HCT116 (cell line): Measurements from ENCODE around the gene ALPP. TPM values are rescaled to one million over a fixed set of nuclear protein-coding genes. Genes with fewer than 3 reads are reported as not detected.

ENCODE experiments used
- ATAC-seq: fragments of 200-7000 bp; cut with Tn5 transposase; 2 replicates; pipeline ENCODE4 v1.9.1; 2020; ENCODE audit warnings: mild to moderate bottlenecking, moderate library complexity
- BruUV-seq: library from RNA; stranded (reverse); fragments of 400-500 nt; replicated peaks from 2 replicates; lab custom pipeline; 2021; lab: Mats Ljungman, UMichigan
- CTCF ChIA-PET: fragments of 300-600 bp; sonication (Branson Sonifier 250); formaldehyde crosslinking; loops from one replicate; lab custom pipeline; 2021; ENCODE audit warnings: antibody characterized with exemption; lab: Charles Lee
- POLR2A ChIA-PET: fragments of 300-600, 350-600 bp; sonication (Branson Sonifier 250); formaldehyde crosslinking; loops from one replicate; lab custom pipeline; 2021; ENCODE audit warnings: antibody characterized with exemption; lab: Charles Lee
- RAD21 ChIA-PET, 2 experiments: fragments of 300-600 bp; sonication (Branson Sonifier 250); formaldehyde crosslinking; loops; one replicate each; lab custom pipeline; 2023; ENCODE audit warnings: low total read pairs in 2 of 2; ENCODE audit not compliant: uncharacterized antibody in 2 of 2, unreplicated experiment in 2 of 2, low non-redundant PET in 1 of 2; lab: Charles Lee
- DNase-seq: peaks from one replicate; pipeline ENCODE4 v3.0.0-alpha.2; 2010; ENCODE audit warnings: low read depth, low spot score
- H2AFZ ChIP-seq: fragments of 200-600 bp; shearing (Covaris generic), sonication (generic); 2 replicates; pipeline ENCODE4 v1.6.1; 2017; ENCODE audit warnings: low read depth, mixed run types, mixed read lengths, antibody characterized with exemption, low read length; ENCODE audit not compliant: poor library complexity, severe bottlenecking
- H3K27ac ChIP-seq: 2 replicates; pipeline ENCODE4 v1.5.1; 2012; ENCODE audit warnings: low read depth, low read length
- H3K27me3 ChIP-seq: fragments of 200-600 bp; sonication (generic); 2 replicates; pipeline ENCODE4 v1.6.1; 2016; ENCODE audit warnings: mixed run types, low read length, mixed read lengths; ENCODE audit not compliant: insufficient read depth
- H3K36me3 ChIP-seq, 2 experiments: fragments of 200-500 bp in 1 of 2; fragments of 200-600 bp in 1 of 2; sonication (Bioruptor generic) in 1 of 2; sonication (generic) in 1 of 2; 2 replicates each; pipeline versions ENCODE4 v1.5.1 to v1.6.1; 2014 to 2016; ENCODE audit warnings: low read length in 2 of 2, inconsistent platforms in 1 of 2, mixed read lengths in 1 of 2, mixed run types in 1 of 2; ENCODE audit not compliant: insufficient read depth in 2 of 2, control insufficient read depth in 1 of 2
- H3K4me1 ChIP-seq, 2 experiments: fragments of 200-600 bp in 1 of 2; sonication (generic) in 1 of 2; 2 replicates each; pipeline versions ENCODE4 v1.5.1 to v1.6.1; 2012 to 2017; ENCODE audit warnings: low read length in 2 of 2, inconsistent platforms in 1 of 2, mild to moderate bottlenecking in 1 of 2, mixed read lengths in 1 of 2, mixed run types in 1 of 2, moderate library complexity in 1 of 2; ENCODE audit not compliant: insufficient read depth in 2 of 2, control insufficient read depth in 1 of 2
- H3K4me2 ChIP-seq: fragments of 200-600 bp; sonication (generic); 2 replicates; pipeline ENCODE4 v1.6.1; 2017; ENCODE audit warnings: mixed run types, low read length, mixed read lengths
- H3K4me3 ChIP-seq, 2 experiments: fragments of 200-600 bp in 1 of 2; sonication (generic) in 1 of 2; replicated peaks in 1 of 2; 2 replicates each; pipeline ENCODE4 v1.5.1; 2011 to 2016; ENCODE audit warnings: low read length in 2 of 2, control low read depth in 1 of 2, low read depth in 1 of 2, mild to moderate bottlenecking in 1 of 2, mixed read lengths in 1 of 2, mixed run types in 1 of 2
- H3K79me2 ChIP-seq: fragments of 200-600 bp; sonication (generic); 2 replicates; pipeline ENCODE4 v1.6.1; 2017; ENCODE audit warnings: mild to moderate bottlenecking, mixed run types, low read length, moderate library complexity, mixed read lengths; ENCODE audit not compliant: insufficient read depth
- H3K9ac ChIP-seq: fragments of 200-600 bp; sonication (generic); 2 replicates; pipeline ENCODE4 v1.6.1; 2016; ENCODE audit warnings: low read length, mixed read lengths
- H3K9me2 ChIP-seq: fragments of 200-600 bp; sonication (generic), shearing (Covaris generic); 2 replicates; pipeline ENCODE4 v1.6.1; 2017; ENCODE audit warnings: mixed run types, mild to moderate bottlenecking, moderate library complexity; ENCODE audit not compliant: insufficient read depth
- H3K9me3 ChIP-seq, 2 experiments: fragments of 200-500 bp in 1 of 2; fragments of 200-600 bp in 1 of 2; sonication (Bioruptor generic) in 1 of 2; sonication (generic) in 1 of 2; 2 replicates each; pipeline ENCODE4 v1.6.1; 2014 to 2017; ENCODE audit warnings: low read length in 2 of 2, mixed read lengths in 2 of 2, inconsistent platforms in 1 of 2, low read depth in 1 of 2, mild to moderate bottlenecking in 1 of 2, mixed run types in 1 of 2, moderate library complexity in 1 of 2; ENCODE audit not compliant: control insufficient read depth in 1 of 2, insufficient read depth in 1 of 2
- H4K20me1 ChIP-seq: fragments of 200-600 bp; sonication (generic), shearing (Covaris generic); 2 replicates; pipeline ENCODE4 v1.6.1; 2017; ENCODE audit warnings: mixed run types, mild to moderate bottlenecking, moderate library complexity; ENCODE audit not compliant: insufficient read depth
- CEBPB ChIP-seq: IDR thresholded peaks from 2 replicates; pipeline ENCODE4 v1.6.1; 2012; ENCODE audit warnings: low read depth
- EZH2 ChIP-seq: fragments of 200-600 bp; sonication (generic); IDR thresholded peaks from 2 replicates; pipeline ENCODE4 v1.6.1; 2017; ENCODE audit warnings: antibody characterized with exemption, mixed run types
- EZH2phosphoT487 ChIP-seq: fragments of 200-600 bp; IDR thresholded peaks from 2 replicates; pipeline ENCODE4 v1.6.1; 2018; ENCODE audit warnings: antibody characterized with exemption, borderline replicate concordance
- POLR2A ChIP-seq: IDR thresholded peaks from 2 replicates; pipeline ENCODE4 v1.7.0; 2011; ENCODE audit warnings: borderline replicate concordance; ENCODE audit not compliant: insufficient read depth, insufficient read length; ENCODE audit errors: extremely low read depth
- POLR2AphosphoS5 ChIP-seq: IDR thresholded peaks from 2 replicates; pipeline ENCODE4 v1.6.1; 2011; ENCODE audit warnings: mild to moderate bottlenecking, low read depth, low read length, moderate library complexity
- RAD21 ChIP-seq: IDR thresholded peaks from 2 replicates; pipeline ENCODE4 v1.6.1; 2012; ENCODE audit warnings: low read depth, mild to moderate bottlenecking
- SIN3A ChIP-seq: IDR thresholded peaks from 2 replicates; pipeline ENCODE4 v1.6.1; 2012; ENCODE audit warnings: low read depth
- SRF ChIP-seq: IDR thresholded peaks from 2 replicates; pipeline ENCODE4 v1.6.1; 2012; ENCODE audit warnings: low read depth
- TCF7L2 ChIP-seq: IDR thresholded peaks from 2 replicates; pipeline ENCODE4 v1.7.0; 2011; ENCODE audit warnings: borderline replicate concordance, inconsistent platforms; ENCODE audit not compliant: insufficient read depth, insufficient read length; ENCODE audit errors: extremely low read depth
- YY1 ChIP-seq: IDR thresholded peaks from 2 replicates; pipeline ENCODE4 v1.6.1; 2011; ENCODE audit warnings: low read length, low read depth, moderate library complexity, mild to moderate bottlenecking; ENCODE audit not compliant: insufficient replicate concordance; ENCODE audit errors: extremely low read depth
- ZBTB33 ChIP-seq: IDR thresholded peaks from 2 replicates; pipeline ENCODE4 v1.6.1; 2011; ENCODE audit warnings: mild to moderate bottlenecking, low read length, moderate library complexity; ENCODE audit not compliant: insufficient replicate concordance; ENCODE audit errors: extremely low read depth
- ZFX ChIP-seq: fragments of 450-650 bp; IDR thresholded peaks from 2 replicates; pipeline ENCODE4 v1.6.1; 2017
- intact Hi-C: fragments of 100-400 bp; cut with micrococcal nuclease; formaldehyde crosslinking; loops from 2 replicates; pipeline ENCODE4 v1.10.0; 2022
- total RNA-seq: library from RNA; stranded (reverse); gene quantifications from one replicate; pipeline ENCODE4 v1.2.1, GENCODE V29; 2021; ENCODE audit not compliant: unreplicated experiment
- TF ChIP-seq, protein P1 (sequence below): IDR thresholded peaks from 2 replicates; pipeline ENCODE4 v1.6.1; 2012
- TF ChIP-seq, protein P2 (sequence below): IDR thresholded peaks from 2 replicates; pipeline ENCODE4 v1.6.1; 2012

ALPP gene
- total RNA-seq, 1 experiment from 2014 or later, result 0.34 TPM

GRCh38 chr2:232415736-232416520, 37.4 kb downstream of the ALPP start:
- ATAC-seq, result peak; percentile 48
- DNase-seq, result no peak
- ChIA-PET POLR2A (no interaction called here), CTCF (no interaction called here), RAD21 (no interaction called here)
- no peaks in the 10 kb centered on the region for H3K9me2 ChIP-seq
- peaks cover 5 to 20% of the 10 kb centered on the region in 2 experiments; a peak in 3 of 4 replicates for H3K4me1 ChIP-seq
- H3K9me3 ChIP-seq, result no peaks in the 10 kb centered on the region
- TF ChIP-seq YY1 (no peak), SRF (no peak), SIN3A (no peak), CEBPB (no peak), EZH2 (no peak), ZFX (no peak)
- TF ChIP-seq, protein P1, sequence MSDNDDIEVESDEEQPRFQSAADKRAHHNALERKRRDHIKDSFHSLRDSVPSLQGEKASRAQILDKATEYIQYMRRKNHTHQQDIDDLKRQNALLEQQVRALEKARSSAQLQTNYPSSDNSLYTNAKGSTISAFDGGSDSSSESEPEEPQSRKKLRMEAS, result no peak
- no peaks in the 10 kb centered on the region for H4K20me1 ChIP-seq
- intact Hi-C loops, result no loop called here
- no peaks in the 10 kb centered on the region for H3K27me3 ChIP-seq
- H3K79me2 ChIP-seq, result no peaks in the 10 kb centered on the region
- peak overlapping the region; percentile 10; the same call in 1 of the 2 replicates for H3K4me2 ChIP-seq
- H3K36me3 ChIP-seq, result no peaks in the 10 kb centered on the region
- H3K4me3 ChIP-seq, result no peak overlapping the region
- no peak overlapping the region for H3K27ac ChIP-seq
- H3K9ac ChIP-seq, result no peak overlapping the region
- BruUV-seq, result no TSS peak
- H2AFZ ChIP-seq, result no peak overlapping the region

DNA sequence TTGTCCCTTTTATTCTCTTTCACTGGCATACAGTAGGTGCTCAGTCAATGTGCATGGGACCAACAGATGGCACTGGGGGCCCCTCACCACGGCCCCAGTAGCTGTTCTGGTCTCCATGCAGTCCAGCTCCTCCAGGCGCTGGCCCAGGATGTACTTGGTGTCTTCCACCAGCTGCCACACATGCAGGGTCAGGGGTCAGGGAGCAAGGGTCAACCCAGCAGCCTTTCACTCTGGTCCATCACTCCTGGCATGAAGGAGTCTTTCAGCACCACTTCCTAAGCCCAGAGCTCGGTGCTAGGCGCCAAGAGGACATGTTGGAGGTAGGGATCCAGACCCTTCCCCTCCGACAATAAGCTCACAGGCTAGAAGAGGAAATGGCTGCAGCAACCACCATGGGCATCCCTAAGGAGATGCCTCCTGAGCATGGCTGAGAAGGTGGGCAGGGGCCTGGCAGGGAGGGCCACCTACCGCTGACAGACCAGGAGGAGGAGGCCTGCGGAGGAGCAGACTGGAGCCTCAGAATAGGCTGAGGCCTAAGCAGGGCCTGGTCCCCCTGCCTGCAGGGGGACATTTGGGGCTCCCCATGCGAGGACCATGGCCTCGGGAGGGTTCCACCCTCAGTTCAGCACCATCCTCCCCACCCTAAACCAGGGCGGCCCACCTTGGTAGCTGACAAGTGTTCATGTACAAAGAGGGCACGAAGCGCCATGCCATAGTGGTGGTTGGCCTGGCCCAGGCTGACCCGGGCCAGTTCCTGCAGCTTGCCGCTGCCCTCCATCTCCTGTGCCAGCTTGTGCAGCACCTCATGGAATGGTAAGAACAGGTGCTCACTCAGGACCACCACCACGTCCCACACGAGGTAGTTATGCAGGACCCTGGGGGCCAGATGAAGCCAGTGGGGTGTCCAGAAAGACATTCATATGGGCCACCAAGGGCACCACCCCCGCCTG, 38.2 kb downstream of the ALPP start:
- Histone ChIP-seq H2AFZ (no peak overlapping the region), H3K27ac (no peak overlapping the region), H3K79me2 (no peaks in the 10 kb centered on the region), H3K9me2 (no peaks in the 10 kb centered on the region), H3K36me3 (no peaks in the 10 kb centered on the region), H3K27me3 (no peaks in the 10 kb centered on the region), H3K4me1 (peaks cover 5 to 27% of the 10 kb centered on the region in 2 experiments; a peak in 3 of 4 replicates), H3K4me3 (no peak overlapping the region), H3K4me2 (no peak overlapping the region), H4K20me1 (no peaks in the 10 kb centered on the region), H3K9me3 (no peaks in the 10 kb centered on the region), H3K9ac (no peak overlapping the region)
- ChIA-PET POLR2A (no interaction called here), RAD21 (no interaction called here), CTCF (no interaction called here)
- no TSS peak for BruUV-seq
- ATAC-seq, result no peak
- intact Hi-C loops, result no loop called here
- no peak for DNase-seq
- TF ChIP-seq, protein P2, sequence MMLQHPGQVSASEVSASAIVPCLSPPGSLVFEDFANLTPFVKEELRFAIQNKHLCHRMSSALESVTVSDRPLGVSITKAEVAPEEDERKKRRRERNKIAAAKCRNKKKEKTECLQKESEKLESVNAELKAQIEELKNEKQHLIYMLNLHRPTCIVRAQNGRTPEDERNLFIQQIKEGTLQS, result no peak
- TF ChIP-seq ZBTB33 (no peak), TCF7L2 (no peak), RAD21 (no peak), EZH2phosphoT487 (no peak), POLR2A (no peak), SIN3A (no peak), POLR2AphosphoS5 (no peak), YY1 (no peak)
- TF ChIP-seq, protein P1, result no peak
